Muscle layer of colon (tissue), 2 donors: ENCODE results near the gene RET.
"Not testable (repeated sequence)": the region's sequence is repeated elsewhere in the genome, so short reads cannot be mapped to it uniquely, and the experiment has no call there.

Experiments
- H3K27ac ChIP-seq: one replicate; pipeline ENCODE4 v1.7.0; 2013; ENCODE audit warnings: low read depth, mild to moderate bottlenecking, low read length, moderate library complexity
- H3K27me3 ChIP-seq, 2 donors: one replicate each; pipeline ENCODE4 v1.7.0; 2013; ENCODE audit warnings: low read length in 2 of 2, mild to moderate bottlenecking in 2 of 2; ENCODE audit not compliant: insufficient read depth in 2 of 2, control insufficient read depth in 1 of 2
- H3K36me3 ChIP-seq: one replicate; pipeline ENCODE4 v1.7.0; 2013; ENCODE audit warnings: mild to moderate bottlenecking, low read length; ENCODE audit not compliant: insufficient read depth
- H3K4me1 ChIP-seq: one replicate; pipeline ENCODE4 v1.7.0; 2013; ENCODE audit warnings: mild to moderate bottlenecking, low read length; ENCODE audit not compliant: insufficient read depth
- H3K4me3 ChIP-seq, 2 donors: one replicate each; pipeline ENCODE4 v1.7.0; 2013; ENCODE audit warnings: low read length in 2 of 2, low read depth in 1 of 2, mild to moderate bottlenecking in 1 of 2, moderate library complexity in 1 of 2
- H3K9ac ChIP-seq: one replicate; pipeline ENCODE4 v1.7.0; 2013; ENCODE audit warnings: low read length
- H3K9me3 ChIP-seq: one replicate; pipeline ENCODE4 v1.7.0; 2013; ENCODE audit warnings: mild to moderate bottlenecking, low read length
- donor health status: abdominal sarcoma.
- donor health status: Adenocarcinoma of cecum.

The RET gene

GRCh38 chr10:43086321-43086942, 9.6 kb downstream of the RET start:
- H3K9me3 ChIP-seq = no peaks in the 10 kb centered on the region
- no peaks in the 10 kb centered on the region for H3K36me3 ChIP-seq
- peaks cover 0 to 3% of the 10 kb centered on the region in 2 donors for H3K27me3 ChIP-seq
- H3K9ac ChIP-seq = no peak overlapping the region
- H3K4me1 ChIP-seq = no peaks in the 10 kb centered on the region
- H3K27ac ChIP-seq = no peak overlapping the region
- H3K4me3 ChIP-seq = no peak overlapping the region

GRCh38 chr10:43089519-43089918, 12.7 kb downstream of the RET start:
- Histone ChIP-seq H3K9me3 (no peaks in the 10 kb centered on the region), H3K4me1 (no peaks in the 10 kb centered on the region), H3K36me3 (no peaks in the 10 kb centered on the region), H3K4me3 (no peak overlapping the region), H3K9ac (no peak overlapping the region), H3K27ac (no peak overlapping the region), H3K27me3 (no peaks in the 10 kb centered on the region)

GRCh38 chr10:43090188-43090587, 13.3 kb downstream of the RET start:
- H3K36me3 ChIP-seq = no peaks in the 10 kb centered on the region
- H3K4me3 ChIP-seq = no peak overlapping the region
- no peaks in the 10 kb centered on the region for H3K27me3 ChIP-seq
- no peak overlapping the region for H3K9ac ChIP-seq
- H3K9me3 ChIP-seq = no peaks in the 10 kb centered on the region
- no peak overlapping the region for H3K27ac ChIP-seq
- H3K4me1 ChIP-seq = no peaks in the 10 kb centered on the region

GRCh38 chr10:43090664-43091063, 13.8 kb downstream of the RET start:
- Histone ChIP-seq H3K36me3 (no peaks in the 10 kb centered on the region), H3K4me1 (no peaks in the 10 kb centered on the region), H3K27ac (no peak overlapping the region), H3K9me3 (no peaks in the 10 kb centered on the region), H3K9ac (no peak overlapping the region), H3K27me3 (no peaks in the 10 kb centered on the region), H3K4me3 (no peak overlapping the region)

GRCh38 chr10:43091846-43092245, 15.0 kb downstream of the RET start:
- no peak overlapping the region for H3K9ac ChIP-seq
- no peaks in the 10 kb centered on the region for H3K9me3 ChIP-seq
- H3K27me3 ChIP-seq = no peaks in the 10 kb centered on the region
- no peak overlapping the region for H3K27ac ChIP-seq
- no peaks in the 10 kb centered on the region for H3K36me3 ChIP-seq
- no peak overlapping the region for H3K4me3 ChIP-seq
- H3K4me1 ChIP-seq = no peaks in the 10 kb centered on the region

GRCh38 chr10:43093423-43094076, 16.7 kb downstream of the RET start:
- Histone ChIP-seq H3K9ac (no peak overlapping the region), H3K36me3 (no peaks in the 10 kb centered on the region), H3K4me1 (no peaks in the 10 kb centered on the region), H3K27me3 (no peaks in the 10 kb centered on the region), H3K4me3 (no peak overlapping the region), H3K27ac (no peak overlapping the region), H3K9me3 (no peaks in the 10 kb centered on the region)

GRCh38 chr10:43094085-43094484, 17.2 kb downstream of the RET start:
- Histone ChIP-seq H3K9ac (no peak overlapping the region), H3K36me3 (no peaks in the 10 kb centered on the region), H3K9me3 (no peaks in the 10 kb centered on the region), H3K27me3 (no peaks in the 10 kb centered on the region), H3K4me1 (no peaks in the 10 kb centered on the region), H3K27ac (no peak overlapping the region), H3K4me3 (no peak overlapping the region)

GRCh38 chr10:43099339-43099738, 22.5 kb downstream of the RET start:
- not testable (repeated sequence) for H3K27me3 ChIP-seq, H3K4me1 ChIP-seq, H3K9ac ChIP-seq, H3K4me3 ChIP-seq, H3K9me3 ChIP-seq, H3K36me3 ChIP-seq, H3K27ac ChIP-seq

- H3K9ac ChIP-seq = no peak overlapping the region
- no peaks in the 10 kb centered on the region for H3K9me3 ChIP-seq
- H3K27ac ChIP-seq = no peak overlapping the region
- H3K27me3 ChIP-seq = peaks cover 0 to 9% of the 10 kb centered on the region in 2 donors
- H3K4me3 ChIP-seq = no peak overlapping the region
- no peaks in the 10 kb centered on the region for H3K4me1 ChIP-seq
- H3K36me3 ChIP-seq = no peaks in the 10 kb centered on the region
These were observed 23.1 kb downstream of the RET start for GRCh38 chr10:43099928-43100327.

- no peaks in the 10 kb centered on the region for H3K9me3 ChIP-seq
- H3K36me3 ChIP-seq = no peaks in the 10 kb centered on the region
- H3K27ac ChIP-seq = no peak overlapping the region
- H3K4me3 ChIP-seq = no peak overlapping the region
- peaks cover 0 to 9% of the 10 kb centered on the region in 2 donors for H3K27me3 ChIP-seq
- no peaks in the 10 kb centered on the region for H3K4me1 ChIP-seq
- no peak overlapping the region for H3K9ac ChIP-seq
These were observed 23.5 kb downstream of the RET start for GRCh38 chr10:43100366-43100765.

GRCh38 chr10:43102063-43102828, 25.4 kb downstream of the RET start:
- H3K36me3 ChIP-seq = no peaks in the 10 kb centered on the region
- H3K9me3 ChIP-seq = no peaks in the 10 kb centered on the region
- no peak overlapping the region for H3K9ac ChIP-seq
- H3K27ac ChIP-seq = no peak overlapping the region
- peaks cover 3% of the 10 kb centered on the region for H3K4me1 ChIP-seq
- peaks cover 0 to 9% of the 10 kb centered on the region in 2 donors for H3K27me3 ChIP-seq
- no peak overlapping the region for H3K4me3 ChIP-seq
